Mesenchymal stem cell (in vitro differentiated cells and primary cell): ENCODE data around the gene AGPS.
A peak's percentile ranks its signal among the peaks of the same experiment; 100 is the strongest.

Experiments used
- DNase-seq: peaks from one replicate; pipeline ENCODE4 v3.0.0-alpha.2; 2013
- H2AFZ ChIP-seq: one replicate; pipeline ENCODE4 v1.6.1; 2013; ENCODE audit warnings: low read depth, mild to moderate bottlenecking, control low read depth, inconsistent platforms, low read length, moderate library complexity
- H2AK5ac ChIP-seq: 2 replicates; pipeline ENCODE4 v1.6.1; 2013; ENCODE audit warnings: low read length, moderate library complexity, mild to moderate bottlenecking, inconsistent platforms; ENCODE audit not compliant: severe bottlenecking
- H2BK120ac ChIP-seq: one replicate; pipeline ENCODE4 v1.6.1; 2013; ENCODE audit warnings: low read depth, mild to moderate bottlenecking, inconsistent platforms, low read length, moderate library complexity
- H2BK12ac ChIP-seq, 2 experiments: one replicate each; pipeline ENCODE4 v1.6.1; 2013; ENCODE audit warnings: inconsistent platforms in 2 of 2, low read length in 2 of 2, mild to moderate bottlenecking in 2 of 2, moderate library complexity in 2 of 2, control low read depth in 1 of 2
- H2BK15ac ChIP-seq: one replicate; pipeline ENCODE4 v1.6.1; 2013; ENCODE audit warnings: mild to moderate bottlenecking, low read depth, inconsistent platforms; ENCODE audit not compliant: poor library complexity, severe bottlenecking
- H2BK5ac ChIP-seq: 2 replicates; pipeline ENCODE4 v1.6.1; 2013; ENCODE audit warnings: low read depth, mild to moderate bottlenecking, low read length, control low read depth, inconsistent platforms; ENCODE audit not compliant: poor library complexity, severe bottlenecking
- H3K14ac ChIP-seq, 2 experiments: one replicate each; pipeline ENCODE4 v1.6.1; 2013; ENCODE audit warnings: inconsistent platforms in 2 of 2, low read length in 2 of 2, control low read depth in 1 of 2, mild to moderate bottlenecking in 1 of 2, moderate library complexity in 1 of 2
- H3K18ac ChIP-seq, 2 experiments: one replicate each; pipeline ENCODE4 v1.6.1; 2013; ENCODE audit warnings: inconsistent platforms in 2 of 2, low read length in 2 of 2, control low read depth in 1 of 2, low read depth in 1 of 2, mild to moderate bottlenecking in 1 of 2
- H3K23ac ChIP-seq, 2 experiments: one replicate each; pipeline ENCODE4 v1.6.1; 2013; ENCODE audit warnings: inconsistent platforms in 2 of 2, low read length in 2 of 2, mild to moderate bottlenecking in 2 of 2, moderate library complexity in 2 of 2, control low read depth in 1 of 2
- H3K27ac ChIP-seq: 2 replicates; pipeline ENCODE4 v1.5.1; 2013; ENCODE audit warnings: mild to moderate bottlenecking, moderate library complexity, low read length, control low read depth, inconsistent platforms; ENCODE audit not compliant: poor library complexity, severe bottlenecking
- H3K27me3 ChIP-seq, 2 experiments: 2 replicates each; pipeline versions ENCODE4 v1.6.1 to v1.7.0; 2013; ENCODE audit warnings: low read length in 2 of 2, mild to moderate bottlenecking in 2 of 2, moderate library complexity in 2 of 2, control low read depth in 1 of 2, inconsistent platforms in 1 of 2; ENCODE audit not compliant: control insufficient read depth in 1 of 2, insufficient read depth in 1 of 2
- H3K36me3 ChIP-seq, 2 experiments: 2 replicates each; pipeline versions ENCODE4 v1.6.1 to v1.7.0; 2013; ENCODE audit warnings: low read length in 2 of 2, control low read depth in 1 of 2, inconsistent platforms in 1 of 2, low read depth in 1 of 2, mild to moderate bottlenecking in 1 of 2; ENCODE audit not compliant: insufficient read depth in 2 of 2, control insufficient read depth in 1 of 2
- H3K4ac ChIP-seq, 2 experiments: one replicate each; pipeline ENCODE4 v1.6.1; 2013; ENCODE audit warnings: inconsistent platforms in 2 of 2, low read length in 2 of 2, mild to moderate bottlenecking in 2 of 2, moderate library complexity in 2 of 2, control low read depth in 1 of 2, low read depth in 1 of 2
- H3K4me1 ChIP-seq: 2 replicates; pipeline ENCODE4 v1.6.1; 2013; ENCODE audit warnings: low read depth, low read length, control low read depth; ENCODE audit not compliant: control insufficient read depth, insufficient read depth
- H3K4me2 ChIP-seq: 2 replicates; pipeline ENCODE4 v1.6.1; 2013; ENCODE audit warnings: low read length, mild to moderate bottlenecking, inconsistent platforms; ENCODE audit not compliant: poor library complexity, severe bottlenecking
- H3K4me3 ChIP-seq, 2 experiments: 2 replicates each; pipeline versions ENCODE4 v1.5.1 to v1.7.0; 2013; ENCODE audit warnings: low read length in 2 of 2, mild to moderate bottlenecking in 2 of 2, control low read depth in 1 of 2, low read depth in 1 of 2; ENCODE audit not compliant: insufficient read depth in 1 of 2
- H3K79me1 ChIP-seq: replicated peaks from 2 replicates; pipeline ENCODE4 v1.6.1; 2013; ENCODE audit warnings: mild to moderate bottlenecking, control low read depth, low read length, inconsistent platforms; ENCODE audit not compliant: poor library complexity, severe bottlenecking
- H3K9ac ChIP-seq: 2 replicates; pipeline ENCODE4 v1.7.0; 2013; ENCODE audit warnings: mild to moderate bottlenecking, low read length, moderate library complexity
- H3K9me3 ChIP-seq: 2 replicates; pipeline ENCODE4 v1.7.0; 2013; ENCODE audit warnings: mild to moderate bottlenecking, low read length; ENCODE audit not compliant: control insufficient read depth
- H4K8ac ChIP-seq: one replicate; pipeline ENCODE4 v1.6.1; 2013; ENCODE audit warnings: inconsistent platforms, mild to moderate bottlenecking, low read length, moderate library complexity
- H4K91ac ChIP-seq: one replicate; pipeline ENCODE4 v1.6.1; 2013; ENCODE audit warnings: mild to moderate bottlenecking, low read length, inconsistent platforms
- WGBS: methylation state at CpG from one replicate; pipeline ENCODE4 v1.1.7; 2013; ENCODE audit warnings: mixed read lengths; 5-methylcytosine and 5-hydroxymethylcytosine counted together

The AGPS gene

GRCh38 chr2:177551989-177552421 lies 159.4 kb downstream of the AGPS start:
- no peaks in the 10 kb centered on the region for H3K27me3 ChIP-seq
- no peak for DNase-seq
- no peak overlapping the region for H3K14ac ChIP-seq
- H3K23ac ChIP-seq: no peak overlapping the region
- peak overlapping the region; percentile 96 for H3K9ac ChIP-seq
- peak overlapping the region; percentile 59 for H3K4me2 ChIP-seq
- H3K36me3 ChIP-seq: no peaks in the 10 kb centered on the region
- H2BK15ac ChIP-seq: no peak overlapping the region
- H2AFZ ChIP-seq: peak overlapping the region; percentile 89
- no peak overlapping the region for H2BK5ac ChIP-seq
- 73% methylated on average over 10 of the region's 13 CpGs for WGBS
- peak overlapping the region; percentile 86 to 96 for H3K4me3 ChIP-seq
- H2AK5ac ChIP-seq: no peak overlapping the region
- H4K91ac ChIP-seq: no peak overlapping the region
- peak overlapping the region; percentile 98 for H4K8ac ChIP-seq
- H3K9me3 ChIP-seq: no peaks in the 10 kb centered on the region
- peaks cover 2% of the 10 kb centered on the region for H3K79me1 ChIP-seq
- peak overlapping the region in 1 of 2 experiments; percentile 24 for H3K4ac ChIP-seq
- no peak overlapping the region for H2BK120ac ChIP-seq
- no peak overlapping the region for H3K27ac ChIP-seq
- peaks cover 5% of the 10 kb centered on the region for H3K4me1 ChIP-seq
- H2BK12ac ChIP-seq: peak overlapping the region in 1 of 2 experiments; percentile 49
- H3K18ac ChIP-seq: peak overlapping the region in 1 of 2 experiments; percentile 84

- H2BK15ac ChIP-seq: peak overlapping the region; percentile 60
- peak overlapping the region; percentile 90 for H4K91ac ChIP-seq
- H4K8ac ChIP-seq: peak overlapping the region; percentile 99
- peak overlapping the region; percentile 98 for H3K27ac ChIP-seq
- WGBS: 2% methylated on average over 64 of the region's 64 CpGs
- no peaks in the 10 kb centered on the region for H3K9me3 ChIP-seq
- H3K18ac ChIP-seq: peak overlapping the region; percentile 84 to 99
- H3K23ac ChIP-seq: no peak overlapping the region
- peak overlapping the region in 1 of 2 experiments; percentile 86 for H3K14ac ChIP-seq
- DNase-seq: peak; percentile 96
- H2BK120ac ChIP-seq: peak overlapping the region; percentile 86
- H3K4me3 ChIP-seq: peak overlapping the region; percentile 86 to 96
- peaks cover 2% of the 10 kb centered on the region for H3K79me1 ChIP-seq
- H3K4ac ChIP-seq: peak overlapping the region; percentile 57 to 93
- H3K4me2 ChIP-seq: peak overlapping the region; percentile 90
- H2AK5ac ChIP-seq: no peak overlapping the region
- peak overlapping the region; percentile 89 for H2AFZ ChIP-seq
- H2BK5ac ChIP-seq: peak overlapping the region; percentile 95
- H3K27me3 ChIP-seq: no peaks in the 10 kb centered on the region
- peak overlapping the region; percentile 96 for H3K9ac ChIP-seq
- peaks cover 5% of the 10 kb centered on the region for H3K4me1 ChIP-seq
- H2BK12ac ChIP-seq: peak overlapping the region; percentile 82 to 94
- H3K36me3 ChIP-seq: no peaks in the 10 kb centered on the region
These were observed 160.0 kb downstream of the AGPS start for GRCh38 chr2:177552422-177553175.

- Histone ChIP-seq H2AFZ (peak overlapping the region; percentile 66), H2BK120ac (peak overlapping the region; percentile 86), H3K4me1 (peaks cover 5% of the 10 kb centered on the region), H2BK5ac (no peak overlapping the region), H3K36me3 (no peaks in the 10 kb centered on the region), H3K4me2 (peak overlapping the region; percentile 90), H3K9ac (peak overlapping the region; percentile 96), H4K91ac (peak overlapping the region; percentile 3), H4K8ac (peak overlapping the region; percentile 99), H3K14ac (no peak overlapping the region), H3K4me3 (peak overlapping the region; percentile 86 to 96), H3K27ac (peak overlapping the region; percentile 14), H3K18ac (peak overlapping the region; percentile 74 to 99), H3K27me3 (no peaks in the 10 kb centered on the region), H3K9me3 (no peaks in the 10 kb centered on the region), H3K79me1 (peaks cover 2% of the 10 kb centered on the region), H3K4ac (peak overlapping the region; percentile 49 to 93), H2BK12ac (peak overlapping the region; percentile 82 to 94), H3K23ac (no peak overlapping the region), H2BK15ac (no peak overlapping the region), H2AK5ac (no peak overlapping the region)
- WGBS: under 1% methylated on average over 11 of the region's 17 CpGs
- DNase-seq: peak; percentile 42
These were observed 160.8 kb downstream of the AGPS start for GRCh38 chr2:177553176-177553884.

- H3K79me1 ChIP-seq: peaks cover 2% of the 10 kb centered on the region
- no peak overlapping the region for H2BK12ac ChIP-seq
- H4K91ac ChIP-seq: no peak overlapping the region
- H3K27ac ChIP-seq: no peak overlapping the region
- H3K23ac ChIP-seq: no peak overlapping the region
- no peak overlapping the region for H2AK5ac ChIP-seq
- H3K18ac ChIP-seq: no peak overlapping the region
- no peak for DNase-seq
- H3K27me3 ChIP-seq: no peaks in the 10 kb centered on the region
- no peak overlapping the region for H3K14ac ChIP-seq
- H2BK5ac ChIP-seq: no peak overlapping the region
- H3K4me3 ChIP-seq: no peak overlapping the region
- H2BK120ac ChIP-seq: no peak overlapping the region
- no peak overlapping the region for H3K4ac ChIP-seq
- no peak overlapping the region for H2BK15ac ChIP-seq
- no peak overlapping the region for H2AFZ ChIP-seq
- H3K9ac ChIP-seq: no peak overlapping the region
- H4K8ac ChIP-seq: no peak overlapping the region
- no peaks in the 10 kb centered on the region for H3K9me3 ChIP-seq
- H3K4me2 ChIP-seq: no peak overlapping the region
- H3K4me1 ChIP-seq: peaks cover 5% of the 10 kb centered on the region
- H3K36me3 ChIP-seq: no peaks in the 10 kb centered on the region
These were observed 161.8 kb downstream of the AGPS start for GRCh38 chr2:177554365-177554764.
